K562 (cell line): Measurements from ENCODE around the gene ARMC7. TPM values are rescaled to one million over a fixed set of nuclear protein-coding genes. Genes with fewer than 3 reads are reported as not detected.

Source experiments
- ATAC-seq: fragments of 200-7000 bp; cut with Tn5 transposase; 3 replicates; pipeline ENCODE4 v1.9.1; 2020; ENCODE audit warnings: moderate library complexity
- BruUV-seq: library from RNA; stranded (reverse); fragments of 400-500 nt; replicated peaks from 2 replicates; lab custom pipeline; 2021; lab: Mats Ljungman, UMichigan
- CTCF ChIA-PET: fragments of 300-600 bp; formaldehyde crosslinking; extraction: SDS; loops from one replicate; lab custom pipeline; 2021; ENCODE audit warnings: low intra/inter-chr PET ratio; lab: Yijun Ruan, JAX
- POLR2A ChIA-PET: fragments of 300-600, 350-650 bp; sonication (Branson Sonifier 250); formaldehyde crosslinking; extraction: SDS; loops from one replicate; lab custom pipeline; 2021; ENCODE audit warnings: antibody characterized with exemption, inconsistent platforms; lab: Yijun Ruan, JAX
- DNase-seq, 4 experiments: peaks; one replicate each; pipeline versions ENCODE4 v3.0.0 to v3.0.0-alpha.2; 2011 to 2018; ENCODE audit warnings: low spot score in 3 of 4, mixed read lengths in 3 of 4; ENCODE audit errors: extremely low read depth in 1 of 4
- FAIRE-seq: peaks from 2 replicates; lab custom pipeline; 2011; peaks lifted over from hg19 to GRCh38; lab: Jason Lieb, UNC
- H2AFZ ChIP-seq: 2 replicates; pipeline ENCODE4 v1.6.0; 2011; ENCODE audit warnings: low read depth, low read length, control low read depth, inconsistent platforms
- H3K27ac ChIP-seq: fragments of 200-600 bp; 3 replicates; pipeline ENCODE4 v1.8.0; 2011; ENCODE audit warnings: low read depth, mild to moderate bottlenecking, control low read depth, inconsistent platforms, low read length, moderate library complexity, mixed read lengths; ENCODE audit errors: extremely low read depth
- H3K27me3 ChIP-seq, 2 experiments: fragments of 300-600 bp in 1 of 2; 2 replicates in 1 of 2; 3 replicates in 1 of 2; pipeline versions ENCODE4 v1.6.0 to v1.8.0; 2011; ENCODE audit warnings: inconsistent platforms in 2 of 2, low read length in 2 of 2, mild to moderate bottlenecking in 1 of 2, mixed read lengths in 1 of 2, moderate library complexity in 1 of 2; ENCODE audit not compliant: control insufficient read depth in 2 of 2, insufficient read depth in 2 of 2
- H3K36me3 ChIP-seq: fragments of 300-600 bp; 3 replicates; pipeline ENCODE4 v1.8.0; 2011; ENCODE audit warnings: mild to moderate bottlenecking, low read length, inconsistent platforms; ENCODE audit not compliant: control insufficient read depth, insufficient read depth
- H3K4me1 ChIP-seq, 2 experiments: fragments of 200-600 bp in 1 of 2; replicated peaks in 1 of 2; 2 replicates in 1 of 2; 3 replicates in 1 of 2; pipeline versions ENCODE4 v1.5.1 to v1.8.0; 2011; ENCODE audit warnings: inconsistent platforms in 2 of 2, low read length in 2 of 2, mild to moderate bottlenecking in 1 of 2, mixed read lengths in 1 of 2, moderate library complexity in 1 of 2; ENCODE audit not compliant: control insufficient read depth in 2 of 2, insufficient read depth in 2 of 2
- H3K4me2 ChIP-seq: 2 replicates; pipeline ENCODE4 v1.6.1; 2011; ENCODE audit warnings: low read length, control low read depth, inconsistent platforms, mixed read lengths; ENCODE audit not compliant: insufficient read depth
- H3K4me3 ChIP-seq: fragments of 200-600 bp; sonication (generic), shearing (Covaris generic); 2 replicates; pipeline ENCODE4 v1.5.1; 2016; ENCODE audit warnings: control low read depth, inconsistent platforms
- H3K79me2 ChIP-seq: fragments of 200-600 bp; 3 replicates; pipeline ENCODE4 v1.8.0; 2011; ENCODE audit warnings: low read length, inconsistent platforms; ENCODE audit not compliant: control insufficient read depth, insufficient read depth
- H3K9ac ChIP-seq, 2 experiments: 2 replicates each; pipeline versions ENCODE4 v1.6.0 to v1.6.1; 2011; ENCODE audit warnings: low read depth in 2 of 2, low read length in 2 of 2, control low read depth in 1 of 2, inconsistent platforms in 1 of 2, mild to moderate bottlenecking in 1 of 2, mixed read lengths in 1 of 2; ENCODE audit not compliant: insufficient read depth in 1 of 2
- H3K9me1 ChIP-seq: one replicate; pipeline ENCODE4 v1.6.0; 2011; ENCODE audit warnings: inconsistent platforms, mild to moderate bottlenecking, low read length, moderate library complexity; ENCODE audit not compliant: control insufficient read depth, insufficient read depth
- H3K9me3 ChIP-seq: replicated peaks from 2 replicates; pipeline ENCODE4 v1.5.1; 2011; ENCODE audit warnings: low read depth, low read length, inconsistent platforms; ENCODE audit not compliant: control insufficient read depth, insufficient read depth
- H4K20me1 ChIP-seq: replicated peaks from 2 replicates; pipeline ENCODE4 v1.6.1; 2011; ENCODE audit warnings: low read length, inconsistent platforms, mixed read lengths; ENCODE audit not compliant: control insufficient read depth, insufficient read depth
- CREM ChIP-seq: IDR thresholded peaks from 2 replicates; pipeline ENCODE4 v1.6.1; 2014; ENCODE audit warnings: antibody characterized with exemption, low read depth
- ETS1 ChIP-seq: conservative IDR thresholded peaks from 2 replicates; pipeline ENCODE4 v1.6.1; 2011; ENCODE audit warnings: low read depth, mild to moderate bottlenecking, low read length; ENCODE audit not compliant: control insufficient read depth
- NFIC ChIP-seq: fragments of 450-650 bp; IDR thresholded peaks from 2 replicates; pipeline ENCODE4 v1.6.1; 2017; ENCODE audit warnings: mild to moderate bottlenecking, inconsistent platforms
- NR2C1 ChIP-seq, 2 experiments: fragments of 450-650 bp; IDR thresholded peaks; 2 replicates each; pipeline ENCODE4 v1.6.1; 2017; ENCODE audit warnings: mild to moderate bottlenecking in 2 of 2, antibody characterized with exemption in 1 of 2, inconsistent platforms in 1 of 2, missing compliant biosample characterization in 1 of 2, missing genetic modification characterization in 1 of 2
- NR2C2 ChIP-seq, 2 experiments: fragments of 200-800 bp in 1 of 2; sonication (Bioruptor generic) in 1 of 2; sonication (generic) in 1 of 2; formaldehyde crosslinking in 1 of 2; IDR thresholded peaks; 2 replicates each; pipeline versions ENCODE4 v1.6.1 to v1.8.0; 2016 to 2022; ENCODE audit warnings: mild to moderate bottlenecking in 1 of 2, missing compliant biosample characterization in 1 of 2, missing genetic modification characterization in 1 of 2, missing genetic modification reagents in 1 of 2
- ZBTB33 ChIP-seq: sonication (generic); formaldehyde crosslinking; IDR thresholded peaks from 2 replicates; pipeline ENCODE4 v1.8.1; 2023; ENCODE audit warnings: mild to moderate bottlenecking, missing genetic modification reagents
- ZNF41 ChIP-seq: fragments of 250-450 bp; sonication (Bioruptor Pico); conservative IDR thresholded peaks from 2 replicates; pipeline ENCODE4 v1.4.0; 2020; ENCODE audit warnings: mild to moderate bottlenecking
- WGBS: fragments of 100-300 bp; shearing (Covaris generic); methylation state at CpG from one replicate; pipeline ENCODE4 v1.1.6; 2016; ENCODE audit warnings: low coverage, mixed read lengths; ENCODE audit not compliant: insufficient coverage; ENCODE audit errors: missing lambda C conversion rate; 5-methylcytosine and 5-hydroxymethylcytosine counted together
- in situ Hi-C: fragments of 300-500 bp; cut with MboI; formaldehyde crosslinking; loops from 4 replicates; pipeline ENCODE4 v1.15.0; 2018; ENCODE audit warnings: inconsistent platforms, mixed read lengths
- intact Hi-C: fragments of 100-400 bp; cut with micrococcal nuclease; formaldehyde crosslinking; loops from 2 replicates; pipeline ENCODE4 v1.14.2; 2022
- polyA plus RNA-seq, 8 experiments: library from polyadenylated mRNA; depleted of rRNA in 4 of 8; stranded (reverse) in 5 of 8; unstranded in 3 of 8; fragments of >200 nt; fragmentation: Nextera tagmentation in 2 of 8; fragmentation: Illumina TruSeq in 1 of 8; extraction: Ambion mirVana in 2 of 8; extraction: Trizol in 1 of 8; gene quantifications; 2 replicates each; pipeline versions ENCODE4 v1.2.1 to v1.2.3, GENCODE V29; 2011 to 2014; ENCODE audit warnings: inconsistent platforms in 1 of 8, missing spikeins in 1 of 8
- total RNA-seq, 7 experiments: library from RNA; depleted of rRNA in 6 of 7; stranded (reverse); fragments of >200 nt in 6 of 7; fragmentation: Illumina TruSeq in 2 of 7; extraction: Trizol in 2 of 7; gene quantifications; 2 replicates each; pipeline versions ENCODE4 v1.2.1 to v1.2.3, GENCODE V29; 2011 to 2021; ENCODE audit warnings: low replicate concordance in 1 of 7

ARMC7 gene
- total and polyA plus RNA-seq, 9 of the 15 experiments (the other 6 are each of a cell fraction or from before 2014, with no cell fraction given) = 1.4 to 15.2 (median 5.9) TPM

- intact Hi-C loops = no loop called here
- peaks cover 5% of the 10 kb centered on the region for H3K9me1 ChIP-seq
- H3K36me3 ChIP-seq = no peaks in the 10 kb centered on the region
- H3K79me2 ChIP-seq = no peaks in the 10 kb centered on the region
- H3K9me3 ChIP-seq = no peaks in the 10 kb centered on the region
- in situ Hi-C loops = no loop called here
- ChIA-PET CTCF (no interaction called here), POLR2A (interaction anchor here (0.7 to 1.2 kb wide), 5 partner anchors 12 to 505 kb away, joined by 3 to 4 read pairs (median 3); partner anchors contain the start of gene ARMC7)
- BruUV-seq = no TSS peak
- no peaks in the 10 kb centered on the region for H3K27me3 ChIP-seq
- H3K4me2 ChIP-seq = no peak overlapping the region
- peaks cover 37 to 40% of the 10 kb centered on the region in 2 experiments for H3K4me1 ChIP-seq
- H4K20me1 ChIP-seq = no peaks in the 10 kb centered on the region
- no peak overlapping the region for H3K27ac ChIP-seq
- 0 out of 4 replicates have a peak overlapping the region, but pooled peaks of 1 of the 2 experiments have one; percentile 13 for H3K9ac ChIP-seq
- no peak overlapping the region for H3K4me3 ChIP-seq
- WGBS = 54% methylated on average over 13 of the region's 14 CpGs
- DNase-seq = peak in 1 of 4 experiments; percentile 55
- 0 out of 2 replicates have a peak, but pooled peaks have one; percentile 3 for TF ChIP-seq CREM
- TF ChIP-seq ZBTB33 (CRISPR knock-in tag) = 0 out of 2 replicates have a peak, but pooled peaks have one; percentile 24
- no peak for TF ChIP-seq NR2C1 (IDR thresholded peaks at IDR 0.05)
- peak; percentile 48 for TF ChIP-seq NR2C1 (tag; IDR thresholded peaks at IDR 0.05)
- no peak for TF ChIP-seq ETS1
- TF ChIP-seq NR2C2 (CRISPR knock-in tag; IDR thresholded peaks at IDR 0.05) = no peak
- peak; percentile 45; the same call in 1 of the 2 replicates for TF ChIP-seq NR2C2 (tag; IDR thresholded peaks at IDR 0.05)
- TF ChIP-seq NFIC = peak; percentile 92
- TF ChIP-seq ZNF41 (CRISPR knock-in tag) = no peak
- no peak for FAIRE-seq
- H2AFZ ChIP-seq = peak overlapping the region; percentile 18; the same call in 1 of the 2 replicates
- ATAC-seq = no peak
Measured at GRCh38 chr17:75084039-75084660, 25.6 kb upstream of the ARMC7 start.
